ENCODE results near the gene TNIK. TPM values are rescaled to one million over a fixed set of nuclear protein-coding genes. Genes with fewer than 3 reads are reported as not detected.

TNIK gene
- total and polyA plus RNA-seq, 10 of the 15 experiments (the other 5 are each of a cell fraction or from before 2014, with no cell fraction given): 13.9 to 74.3 (median 48.2) TPM

- WGBS (ENCODE audit: insufficient coverage, insufficient replicate concordance, low lambda C conversion rate, missing lambda C conversion rate): 94% methylated on average over 3 of the region's 3 CpGs
- ChIA-PET POLR2A (interaction anchor here (0.6 to 0.9 kb wide), 2 partner anchors 11 to 19 kb away, joined by 3 read pairs; no protein-coding TSS in a partner anchor), CTCF (interaction anchor here (0.7 to 1.8 kb wide), 4 partner anchors 181 to 197 kb away, joined by 3 to 5 read pairs (median 4); no protein-coding TSS in a partner anchor), SMC1A (ENCODE audit: uncharacterized antibody, unreplicated experiment) (interaction anchor here (0.7 to 5.0 kb wide), 10 partner anchors 11 to 194 kb away, joined by 3 to 36 read pairs (median 4); no protein-coding TSS in a partner anchor), RAD21 (ENCODE audit: unreplicated experiment) (interaction anchor here (1.0 to 4.3 kb wide), 7 partner anchors 11 to 129 kb away, joined by 3 to 19 read pairs (median 3); no protein-coding TSS in a partner anchor)
- Histone ChIP-seq H3K27me3 (replicated peaks in 1 of 2; ENCODE audit: control insufficient read depth in 2 of 2, insufficient read depth in 2 of 2, low read length in 1 of 2) (no peaks in the 10 kb centered on the region), H3K79me2 (ENCODE audit: control insufficient read depth, insufficient read depth, low read length) (peaks cover 95% of the 10 kb centered on the region), H2AFZ (ENCODE audit: control insufficient read depth, low read depth, low read length) (no peak overlapping the region), H3K4me2 (ENCODE audit: control insufficient read depth, insufficient read depth) (peak overlapping the region; percentile 30; the same call in 1 of the 2 replicates), H3K4me1 (ENCODE audit: control insufficient read depth, insufficient read depth, low read length) (peaks cover 43% of the 10 kb centered on the region), H3K36me3 (ENCODE audit: control insufficient read depth in 2 of 2, insufficient read depth in 2 of 2, low read length in 1 of 2) (peaks cover 0 to 1% of the 10 kb centered on the region in 2 experiments; a peak in 1 of 4 replicates), H4K20me1 (ENCODE audit: control insufficient read depth, insufficient read depth) (0 out of 2 replicates have a peak, but pooled peaks cover 2% of the 10 kb centered on the region), H3K9ac (ENCODE audit: control insufficient read depth, insufficient read depth, low read length) (no peak overlapping the region), H3K27ac (ENCODE audit: control insufficient read depth, insufficient read depth) (0 out of 2 replicates have a peak overlapping the region, but pooled peaks have one; percentile 20), H3K4me3 (peak overlapping the region; percentile 8; the same call in 1 of the 2 replicates), H3K9me3 (replicated peaks; ENCODE audit: control insufficient read depth, insufficient read depth, low read length) (no peaks in the 10 kb centered on the region)
- FAIRE-seq: no peak
- no peak for TF ChIP-seq KLF5 (IDR thresholded peaks at IDR 0.05; ENCODE audit: partially characterized antibody)
- no peak for TF ChIP-seq POLR2AphosphoS5 (IDR thresholded peaks at IDR 0.05; ENCODE audit: low read length)
- TF ChIP-seq IKZF2 (IDR thresholded peaks at IDR 0.05): no peak
- no peak for TF ChIP-seq SMAD1 (IDR thresholded peaks at IDR 0.05; ENCODE audit: low read depth, partially characterized antibody)
- no peak for TF ChIP-seq YY1 (IDR thresholded peaks at IDR 0.05; ENCODE audit: low read depth, low read length)
- TF ChIP-seq ZBTB4 (CRISPR knock-in tag; IDR thresholded peaks at IDR 0.05): no peak
- no peak for TF ChIP-seq HCFC1 (IDR thresholded peaks at IDR 0.05; ENCODE audit: low read length)
- TF ChIP-seq NR2F1 (conservative IDR thresholded peaks at IDR 0.05): no peak
- intact Hi-C loops (cut with micrococcal nuclease; ENCODE audit: unreplicated experiment) (no loop called here), in situ Hi-C loops (cut with MboI) (no loop called here)
- no peak for ATAC-seq
- no TSS peak for BruUV-seq (replicated peaks)
- DNase-seq (ENCODE audit: low read depth, low spot score): no peak
These were observed 75.9 kb downstream of the TNIK start for GRCh38 chr3:171384101-171384891.

Measured in GM12878 (cell line).